PFSK-1 (cell line): ENCODE data around the gene STARD7.
A peak's percentile ranks its signal among the peaks of the same experiment; 100 is the strongest.

ENCODE experiments used
- FOXP2 ChIP-seq: optimal IDR thresholded peaks from 2 replicates; pipeline ENCODE3; 2011; ENCODE audit warnings: borderline replicate concordance, control low read depth, inconsistent platforms; ENCODE audit not compliant: insufficient read depth; ENCODE audit errors: extremely low read length, extremely low read depth
- POLR2AphosphoS5 ChIP-seq: IDR thresholded peaks from 2 replicates; pipeline ENCODE4 v1.6.1; 2012; ENCODE audit warnings: low read depth, mild to moderate bottlenecking, control low read depth, low read length, moderate library complexity
- SIN3A ChIP-seq: IDR thresholded peaks from 2 replicates; pipeline ENCODE4 v1.6.1; 2012; ENCODE audit warnings: mild to moderate bottlenecking, low read length, moderate library complexity, borderline replicate concordance; ENCODE audit not compliant: insufficient read depth
- TAF1 ChIP-seq: IDR thresholded peaks from 2 replicates; pipeline ENCODE4 v1.6.1; 2012; ENCODE audit warnings: low read length, control low read depth, borderline replicate concordance; ENCODE audit not compliant: insufficient read depth
- TF ChIP-seq, protein P1 (sequence below), 2 experiments: IDR thresholded peaks; 2 replicates each; pipeline versions ENCODE4 v1.6.1 to v1.8.0; 2011 to 2012; ENCODE audit warnings: low read depth in 2 of 2, low read length in 2 of 2, control low read depth in 1 of 2, inconsistent platforms in 1 of 2, mild to moderate bottlenecking in 1 of 2, moderate library complexity in 1 of 2; ENCODE audit not compliant: insufficient read depth in 1 of 2

Gene STARD7

DNA sequence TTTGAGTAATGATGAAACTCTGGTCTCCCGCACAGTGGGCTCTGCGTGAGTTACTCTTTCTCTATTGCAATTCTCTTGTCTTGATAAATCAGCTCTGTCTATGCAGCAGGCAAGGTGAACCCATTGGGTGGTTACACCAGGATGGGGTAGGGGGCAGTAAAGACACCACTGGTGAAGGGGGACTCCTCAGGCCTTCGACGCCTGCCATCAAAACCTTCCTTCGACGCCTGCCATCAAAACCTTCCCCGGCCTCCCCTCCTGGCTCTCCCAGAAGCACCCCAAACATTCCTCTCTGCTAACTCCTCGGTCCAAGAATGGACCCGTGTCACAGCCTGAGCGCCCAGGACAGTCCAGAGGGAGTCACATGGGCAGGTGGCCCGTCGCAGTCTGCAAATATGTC is 4.8 kb upstream of the STARD7 start:
- TF ChIP-seq FOXP2 (no peak), POLR2AphosphoS5 (no peak), TAF1 (no peak), SIN3A (no peak)
- TF ChIP-seq, protein P1, sequence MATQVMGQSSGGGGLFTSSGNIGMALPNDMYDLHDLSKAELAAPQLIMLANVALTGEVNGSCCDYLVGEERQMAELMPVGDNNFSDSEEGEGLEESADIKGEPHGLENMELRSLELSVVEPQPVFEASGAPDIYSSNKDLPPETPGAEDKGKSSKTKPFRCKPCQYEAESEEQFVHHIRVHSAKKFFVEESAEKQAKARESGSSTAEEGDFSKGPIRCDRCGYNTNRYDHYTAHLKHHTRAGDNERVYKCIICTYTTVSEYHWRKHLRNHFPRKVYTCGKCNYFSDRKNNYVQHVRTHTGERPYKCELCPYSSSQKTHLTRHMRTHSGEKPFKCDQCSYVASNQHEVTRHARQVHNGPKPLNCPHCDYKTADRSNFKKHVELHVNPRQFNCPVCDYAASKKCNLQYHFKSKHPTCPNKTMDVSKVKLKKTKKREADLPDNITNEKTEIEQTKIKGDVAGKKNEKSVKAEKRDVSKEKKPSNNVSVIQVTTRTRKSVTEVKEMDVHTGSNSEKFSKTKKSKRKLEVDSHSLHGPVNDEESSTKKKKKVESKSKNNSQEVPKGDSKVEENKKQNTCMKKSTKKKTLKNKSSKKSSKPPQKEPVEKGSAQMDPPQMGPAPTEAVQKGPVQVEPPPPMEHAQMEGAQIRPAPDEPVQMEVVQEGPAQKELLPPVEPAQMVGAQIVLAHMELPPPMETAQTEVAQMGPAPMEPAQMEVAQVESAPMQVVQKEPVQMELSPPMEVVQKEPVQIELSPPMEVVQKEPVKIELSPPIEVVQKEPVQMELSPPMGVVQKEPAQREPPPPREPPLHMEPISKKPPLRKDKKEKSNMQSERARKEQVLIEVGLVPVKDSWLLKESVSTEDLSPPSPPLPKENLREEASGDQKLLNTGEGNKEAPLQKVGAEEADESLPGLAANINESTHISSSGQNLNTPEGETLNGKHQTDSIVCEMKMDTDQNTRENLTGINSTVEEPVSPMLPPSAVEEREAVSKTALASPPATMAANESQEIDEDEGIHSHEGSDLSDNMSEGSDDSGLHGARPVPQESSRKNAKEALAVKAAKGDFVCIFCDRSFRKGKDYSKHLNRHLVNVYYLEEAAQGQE (IDR thresholded peaks at IDR 0.05; ENCODE audit: insufficient read depth in 1 of 2, low read depth in 2 of 2, low read length in 2 of 2), result no peak

DNA sequence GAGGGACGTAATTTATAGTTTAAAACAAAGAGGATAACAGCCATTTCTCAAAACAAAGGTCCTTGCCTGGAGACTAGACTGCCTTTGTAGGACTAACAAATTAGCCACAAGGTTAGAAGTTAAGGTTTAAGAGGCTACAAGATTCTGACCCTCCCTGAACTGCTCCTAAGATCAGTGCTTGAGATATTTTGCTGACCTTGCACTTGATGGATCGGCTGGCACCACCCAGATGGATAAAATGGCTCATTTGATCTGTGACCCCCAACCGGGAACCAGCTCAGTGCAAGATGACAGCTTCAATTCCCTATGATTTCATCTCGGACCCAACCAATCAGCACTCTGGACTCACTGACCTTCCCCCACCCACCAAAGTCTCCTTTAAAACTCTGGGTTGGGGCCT is 3.7 kb upstream of the STARD7 start:
- TF ChIP-seq TAF1 (no peak), FOXP2 (no peak), POLR2AphosphoS5 (no peak), SIN3A (no peak)
- TF ChIP-seq, protein P1 (IDR thresholded peaks at IDR 0.05; ENCODE audit: insufficient read depth in 1 of 2, low read depth in 2 of 2, low read length in 2 of 2), result no peak

DNA sequence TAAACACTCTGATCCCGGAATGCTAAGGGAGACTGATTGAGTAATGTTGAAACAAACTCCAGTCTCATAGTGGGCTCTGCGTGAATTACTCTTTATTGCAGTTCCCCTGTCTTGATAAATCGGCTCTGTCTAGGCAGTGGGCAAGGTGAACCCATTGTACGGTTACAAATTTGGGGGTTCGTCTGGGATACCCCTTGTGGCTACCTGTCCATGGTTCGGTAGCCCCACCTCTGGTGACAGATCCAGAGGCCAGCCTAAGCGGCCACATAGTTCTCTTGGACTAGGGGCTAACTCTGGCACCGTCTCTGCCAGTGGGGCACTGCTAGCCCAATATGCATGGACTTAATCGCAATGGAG is 1.1 kb upstream of the STARD7 start:
- no peak for TF ChIP-seq POLR2AphosphoS5
- TF ChIP-seq, protein P1 (IDR thresholded peaks at IDR 0.05; ENCODE audit: insufficient read depth in 1 of 2, low read depth in 2 of 2, low read length in 2 of 2), result no peak
- TF ChIP-seq TAF1, result no peak
- TF ChIP-seq SIN3A, result no peak
- no peak for TF ChIP-seq FOXP2

DNA sequence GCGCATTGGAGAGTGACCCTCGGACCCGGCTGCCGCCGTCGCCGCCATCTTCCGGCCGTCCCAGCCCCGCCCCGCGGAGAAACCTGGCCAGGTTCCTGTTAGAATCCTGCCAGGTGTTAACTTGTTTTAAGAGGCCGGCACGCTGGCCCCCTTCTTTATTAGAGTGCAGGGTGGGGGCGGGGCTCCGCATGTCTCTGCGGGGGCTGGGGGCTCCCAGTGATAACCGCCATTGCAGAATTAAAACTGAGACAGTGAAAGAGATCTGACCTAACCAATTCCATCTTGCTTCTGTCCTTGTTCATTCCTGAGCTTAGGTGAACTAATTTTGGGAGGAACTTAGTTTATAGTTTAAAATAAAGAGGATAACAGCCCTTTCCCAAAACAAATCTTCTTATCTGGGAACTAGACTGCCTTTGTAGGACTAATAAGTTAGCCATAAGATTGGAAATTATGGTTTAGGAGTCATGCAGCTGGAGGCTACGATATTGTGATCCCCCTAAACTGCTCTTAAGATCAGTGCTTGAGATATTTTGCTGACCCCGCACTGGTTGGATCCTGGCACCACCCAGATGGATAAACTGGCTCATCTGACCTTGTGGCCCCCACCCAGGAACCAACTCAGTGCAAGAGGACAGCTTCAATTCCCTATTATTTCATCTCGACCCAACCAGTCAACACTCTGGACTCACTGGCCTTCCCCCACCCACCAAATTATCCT is 543 bp upstream of the STARD7 start:
- TF ChIP-seq TAF1 (peak; percentile 74; the same call in 1 of the 2 replicates), POLR2AphosphoS5 (no peak)

DNA sequence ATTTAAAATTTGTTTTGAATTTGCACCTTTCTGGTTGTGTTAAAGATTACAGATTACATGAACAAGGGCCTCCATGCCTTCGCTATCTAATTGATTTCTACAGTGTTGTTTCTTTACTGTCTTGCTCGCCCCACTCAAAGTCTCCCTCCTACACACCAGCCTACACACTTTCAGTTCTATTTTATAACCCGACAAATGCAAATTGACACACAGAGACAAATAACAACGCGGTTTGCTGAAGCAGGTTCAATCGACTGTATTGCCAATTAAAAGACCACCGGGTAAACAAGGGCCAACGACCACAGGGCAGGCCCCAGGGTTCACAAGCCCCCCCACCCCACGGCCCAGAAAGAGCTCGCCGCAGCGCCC is 869 bp downstream of the STARD7 start:
- TF ChIP-seq TAF1 (no peak), FOXP2 (no peak), SIN3A (no peak), POLR2AphosphoS5 (no peak)

DNA sequence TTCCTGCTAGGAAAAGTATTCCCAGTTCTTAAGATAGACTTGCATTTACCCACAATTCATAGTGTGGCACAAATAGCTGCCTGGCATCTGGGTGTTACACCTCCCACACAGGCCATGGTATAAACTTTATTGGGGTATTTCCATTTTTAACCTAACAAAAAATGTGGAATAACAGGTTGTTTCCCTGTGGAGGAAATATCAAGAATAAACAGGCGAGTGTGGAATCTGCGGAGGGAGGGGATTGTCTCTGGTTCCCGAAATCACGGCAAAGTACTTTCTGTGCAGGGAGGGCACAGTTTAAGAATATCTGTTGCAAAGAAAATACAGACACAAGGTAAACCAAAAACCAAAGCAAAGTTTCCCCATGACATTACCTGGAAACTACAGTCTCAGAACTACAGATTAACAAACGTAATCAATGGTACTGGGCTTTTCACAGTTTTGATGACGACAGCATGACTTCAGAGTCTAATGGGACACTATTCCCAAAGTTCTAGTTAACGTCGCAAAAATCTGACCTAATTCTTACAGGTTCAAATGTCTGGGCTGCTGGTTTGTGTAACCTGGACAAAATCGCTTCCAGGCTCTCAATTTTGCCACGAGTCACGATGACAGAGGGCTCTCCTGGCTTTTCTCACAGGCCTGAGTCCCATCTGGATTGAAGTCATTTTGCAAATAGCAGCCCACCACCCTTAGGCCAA is 1.4 kb downstream of the STARD7 start:
- TF ChIP-seq TAF1, result no peak
- no peak for TF ChIP-seq FOXP2
- TF ChIP-seq SIN3A, result no peak
- no peak for TF ChIP-seq POLR2AphosphoS5
- TF ChIP-seq, protein P1 (IDR thresholded peaks at IDR 0.05; ENCODE audit: insufficient read depth in 1 of 2, low read depth in 2 of 2, low read length in 2 of 2), result no peak
